DMS153 treated with DMSO at 0.1 percent for 48 hours (cell line): ENCODE data around the gene CACUL1.
"Not testable (repeated sequence)": the region's sequence is repeated elsewhere in the genome, so short reads cannot be mapped to it uniquely, and the experiment has no call there.

Experiments
- DNase-seq: peaks from one replicate; lab custom pipeline; 2025; ENCODE audit not compliant: unreplicated experiment; lab: John Stamatoyannopoulos, UW

CACUL1 gene

GRCh38 chr10:118692872-118693271 is 61.9 kb downstream of the CACUL1 start:
- no peak for DNase-seq

GRCh38 chr10:118689070-118689858 is 65.5 kb downstream of the CACUL1 start:
- no peak for DNase-seq

GRCh38 chr10:118687472-118687871 is 67.3 kb downstream of the CACUL1 start:
- no peak for DNase-seq

GRCh38 chr10:118682533-118682932 is 72.2 kb downstream of the CACUL1 start:
- DNase-seq: no peak

- DNase-seq: no peak
These were observed 74.6 kb downstream of the CACUL1 start for GRCh38 chr10:118680197-118680596.

- no peak for DNase-seq
These were observed 80.4 kb downstream of the CACUL1 start for GRCh38 chr10:118674226-118674919.

GRCh38 chr10:118672766-118673715 is 81.7 kb downstream of the CACUL1 start:
- DNase-seq: no peak

- DNase-seq: no peak
These were observed 82.6 kb downstream of the CACUL1 start for GRCh38 chr10:118672153-118672552.

- not testable (repeated sequence) for DNase-seq
These were observed 83.5 kb downstream of the CACUL1 start for GRCh38 chr10:118671221-118671620.

- DNase-seq: no peak
These were observed 84.2 kb downstream of the CACUL1 start for GRCh38 chr10:118670472-118671124.

- no peak for DNase-seq
These were observed 84.9 kb downstream of the CACUL1 start for GRCh38 chr10:118669835-118670234.

- no peak for DNase-seq
These were observed 85.6 kb downstream of the CACUL1 start for GRCh38 chr10:118669020-118669791.

- DNase-seq: no peak
These were observed 86.4 kb downstream of the CACUL1 start for GRCh38 chr10:118668228-118668952.

- no peak for DNase-seq
These were observed 87.0 kb downstream of the CACUL1 start for GRCh38 chr10:118667732-118668131.

- no peak for DNase-seq
These were observed 88.4 kb downstream of the CACUL1 start for GRCh38 chr10:118666350-118666749.

- no peak for DNase-seq
These were observed 90.4 kb downstream of the CACUL1 start for GRCh38 chr10:118664321-118664720.

GRCh38 chr10:118663176-118663575 is 91.6 kb downstream of the CACUL1 start:
- DNase-seq: no peak

- peak; percentile 13 for DNase-seq
These were observed 92.3 kb downstream of the CACUL1 start for GRCh38 chr10:118662228-118663035.

- no peak for DNase-seq
These were observed 96.0 kb downstream of the CACUL1 start for GRCh38 chr10:118658762-118659161.
